SU-DHL-6 (cell line): ENCODE results near the gene MYOD1.

Source experiments
- H2AFZ ChIP-seq: fragments of 200-600 bp; sonication (generic); 2 replicates; pipeline ENCODE4 v1.6.1; 2014; ENCODE audit warnings: low read depth, mild to moderate bottlenecking, moderate library complexity, mixed read lengths, antibody characterized with exemption, low read length; ENCODE audit not compliant: severe bottlenecking
- H3F3A ChIP-seq: fragments of 200-600 bp; shearing (Covaris generic); 2 replicates; pipeline ENCODE4 v1.6.0; 2016; ENCODE audit warnings: antibody characterized with exemption, mild to moderate bottlenecking; ENCODE audit not compliant: insufficient read depth
- H3K27ac ChIP-seq: fragments of 200-600 bp; sonication (generic); 2 replicates; pipeline ENCODE4 v1.5.1; 2016; ENCODE audit warnings: low read depth, mild to moderate bottlenecking, low read length, moderate library complexity, mixed read lengths
- H3K27me3 ChIP-seq: fragments of 200-600 bp; sonication (generic), shearing (Covaris generic); 2 replicates; pipeline ENCODE4 v1.6.0; 2014; ENCODE audit warnings: mild to moderate bottlenecking, low read length
- H3K36me3 ChIP-seq: fragments of 200-600 bp; sonication (generic); 2 replicates; pipeline ENCODE4 v1.6.1; 2014; ENCODE audit warnings: mild to moderate bottlenecking, low read length, mixed read lengths
- H3K4me2 ChIP-seq: fragments of 300-600, 200-600 bp; shearing (Covaris generic), sonication (generic); 2 replicates; pipeline ENCODE4 v1.6.0; 2014; ENCODE audit warnings: low read length, low read depth, mild to moderate bottlenecking; ENCODE audit not compliant: poor library complexity, severe bottlenecking
- H3K4me3 ChIP-seq: fragments of 200-600 bp; sonication (generic); 2 replicates; pipeline ENCODE4 v1.5.1; 2014; ENCODE audit warnings: antibody characterized with exemption, low read length, mild to moderate bottlenecking, mixed read lengths; ENCODE audit not compliant: insufficient read depth, poor library complexity, severe bottlenecking
- H3K79me2 ChIP-seq: fragments of 200-600 bp; sonication (generic); 2 replicates; pipeline ENCODE4 v1.6.1; 2014; ENCODE audit warnings: mild to moderate bottlenecking, low read length, moderate library complexity; ENCODE audit not compliant: insufficient read depth
- H3K9ac ChIP-seq: fragments of 200-600 bp; sonication (generic); 2 replicates; pipeline ENCODE4 v1.7.0; 2014; ENCODE audit warnings: mild to moderate bottlenecking, low read length
- H3K9me2 ChIP-seq: fragments of 200-600 bp; sonication (generic); replicated peaks from 2 replicates; pipeline ENCODE4 v1.6.1; 2014; ENCODE audit warnings: low read length; ENCODE audit not compliant: insufficient read depth
- H3K9me3 ChIP-seq: fragments of 200-600 bp; sonication (generic); 2 replicates; pipeline ENCODE4 v1.6.1; 2014; ENCODE audit warnings: low read length, mixed read lengths; ENCODE audit not compliant: insufficient read depth
- H4K20me1 ChIP-seq: fragments of 200-600 bp; sonication (generic); 2 replicates; pipeline ENCODE4 v1.6.1; 2014; ENCODE audit warnings: low read depth, mild to moderate bottlenecking, antibody characterized with exemption, low read length, moderate library complexity, mixed read lengths
- EZH2phosphoT487 ChIP-seq: fragments of 200-600 bp; sonication (generic), shearing (Covaris generic); conservative IDR thresholded peaks from 2 replicates; pipeline ENCODE4 v1.6.1; 2018; ENCODE audit warnings: mild to moderate bottlenecking, antibody characterized with exemption, low read length, moderate library complexity, mixed read lengths
- TF ChIP-seq, protein P1 (sequence below): fragments of 200-600 bp; sonication (generic); IDR thresholded peaks from one replicate; pipeline ENCODE4 v1.5.1; 2017; ENCODE audit warnings: antibody characterized with exemption, mild to moderate bottlenecking, low read length, moderate library complexity; ENCODE audit not compliant: insufficient read depth, poor library complexity, severe bottlenecking

Gene MYOD1

GRCh38 chr11:17748044-17748443, 28.7 kb downstream of the MYOD1 start:
- Histone ChIP-seq H3K36me3 (no peaks in the 10 kb centered on the region), H3F3A (no peaks in the 10 kb centered on the region), H4K20me1 (no peaks in the 10 kb centered on the region), H3K9me3 (no peaks in the 10 kb centered on the region), H3K27me3 (no peaks in the 10 kb centered on the region), H3K9me2 (no peaks in the 10 kb centered on the region), H2AFZ (no peak overlapping the region), H3K4me2 (no peak overlapping the region), H3K4me3 (no peak overlapping the region), H3K27ac (no peak overlapping the region), H3K79me2 (no peaks in the 10 kb centered on the region), H3K9ac (no peak overlapping the region)
- TF ChIP-seq, protein P1, sequence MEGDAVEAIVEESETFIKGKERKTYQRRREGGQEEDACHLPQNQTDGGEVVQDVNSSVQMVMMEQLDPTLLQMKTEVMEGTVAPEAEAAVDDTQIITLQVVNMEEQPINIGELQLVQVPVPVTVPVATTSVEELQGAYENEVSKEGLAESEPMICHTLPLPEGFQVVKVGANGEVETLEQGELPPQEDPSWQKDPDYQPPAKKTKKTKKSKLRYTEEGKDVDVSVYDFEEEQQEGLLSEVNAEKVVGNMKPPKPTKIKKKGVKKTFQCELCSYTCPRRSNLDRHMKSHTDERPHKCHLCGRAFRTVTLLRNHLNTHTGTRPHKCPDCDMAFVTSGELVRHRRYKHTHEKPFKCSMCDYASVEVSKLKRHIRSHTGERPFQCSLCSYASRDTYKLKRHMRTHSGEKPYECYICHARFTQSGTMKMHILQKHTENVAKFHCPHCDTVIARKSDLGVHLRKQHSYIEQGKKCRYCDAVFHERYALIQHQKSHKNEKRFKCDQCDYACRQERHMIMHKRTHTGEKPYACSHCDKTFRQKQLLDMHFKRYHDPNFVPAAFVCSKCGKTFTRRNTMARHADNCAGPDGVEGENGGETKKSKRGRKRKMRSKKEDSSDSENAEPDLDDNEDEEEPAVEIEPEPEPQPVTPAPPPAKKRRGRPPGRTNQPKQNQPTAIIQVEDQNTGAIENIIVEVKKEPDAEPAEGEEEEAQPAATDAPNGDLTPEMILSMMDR = no peak
- no peak for TF ChIP-seq EZH2phosphoT487

DNA sequence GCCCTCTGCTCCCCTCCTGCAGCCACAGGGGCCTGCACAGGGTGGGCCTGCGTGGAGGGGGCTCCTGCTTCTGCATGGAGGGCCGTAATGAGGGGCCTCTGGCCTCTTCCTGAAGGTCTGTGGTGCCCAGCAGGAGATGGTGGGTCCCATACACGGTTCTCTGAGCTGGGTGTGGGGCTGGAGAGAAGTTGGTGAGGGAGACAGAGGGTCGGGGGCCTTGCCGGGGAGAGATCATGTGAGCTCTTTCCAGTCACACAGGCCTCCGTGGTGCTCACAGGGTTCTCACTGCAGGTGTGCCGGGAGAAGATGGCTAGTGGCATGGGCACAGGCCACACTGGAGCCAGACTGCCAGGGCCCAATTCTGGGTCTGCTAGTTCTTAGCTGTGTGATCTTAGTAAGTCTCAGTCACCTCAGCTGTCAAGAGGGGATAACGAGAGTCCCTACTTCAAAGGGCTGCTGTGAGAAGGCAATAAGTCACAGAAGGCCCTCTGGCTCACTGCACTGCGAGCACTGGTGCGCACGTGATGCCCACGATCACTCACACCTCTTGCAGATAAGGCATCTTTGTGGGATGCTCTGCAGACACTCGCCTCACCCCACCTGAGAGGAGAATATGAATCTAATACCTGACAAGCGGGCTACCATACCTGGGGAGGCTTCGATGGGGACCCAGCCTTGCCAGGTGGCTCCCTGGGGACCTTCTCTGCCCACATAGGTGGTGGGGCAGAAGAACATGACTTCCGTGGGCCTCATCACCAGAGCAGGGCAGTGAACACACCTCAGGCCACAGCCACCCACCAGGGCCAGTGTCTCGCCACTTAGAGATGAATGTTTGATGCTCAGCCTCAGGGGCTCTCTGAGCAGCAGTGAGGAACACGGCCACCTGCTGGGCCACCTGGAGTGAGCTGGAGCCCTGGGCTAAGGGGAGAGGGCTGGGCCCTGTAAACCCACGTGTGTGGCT, 29.7 kb downstream of the MYOD1 start:
- TF ChIP-seq, protein P1 = no peak
- TF ChIP-seq EZH2phosphoT487 = no peak
- Histone ChIP-seq H3K36me3 (no peaks in the 10 kb centered on the region), H3K9me2 (no peaks in the 10 kb centered on the region), H3K79me2 (no peaks in the 10 kb centered on the region), H3K9me3 (no peaks in the 10 kb centered on the region), H3K9ac (no peak overlapping the region), H3F3A (no peaks in the 10 kb centered on the region), H4K20me1 (no peaks in the 10 kb centered on the region), H3K4me2 (no peak overlapping the region), H3K27ac (no peak overlapping the region), H2AFZ (no peak overlapping the region), H3K4me3 (no peak overlapping the region), H3K27me3 (no peaks in the 10 kb centered on the region)

- Histone ChIP-seq H3K4me3 (no peak overlapping the region), H3K9me3 (no peaks in the 10 kb centered on the region), H3K27ac (no peak overlapping the region), H3K9ac (no peak overlapping the region), H3K36me3 (no peaks in the 10 kb centered on the region), H4K20me1 (no peaks in the 10 kb centered on the region), H3K79me2 (no peaks in the 10 kb centered on the region), H3F3A (no peaks in the 10 kb centered on the region), H3K9me2 (no peaks in the 10 kb centered on the region), H3K4me2 (no peak overlapping the region), H2AFZ (no peak overlapping the region), H3K27me3 (no peaks in the 10 kb centered on the region)
- TF ChIP-seq, protein P1 = no peak
- TF ChIP-seq EZH2phosphoT487 = no peak
Observed at GRCh38 chr11:17750013-17750800, 30.8 kb downstream of the MYOD1 start.
